Neural progenitor cell (in vitro differentiated cells): ENCODE results near the gene KRT76. TPM values are rescaled to one million over a fixed set of nuclear protein-coding genes. Genes with fewer than 3 reads are reported as not detected.

Source experiments
- DNase-seq: peaks from one replicate; pipeline ENCODE4 v3.0.0-alpha.2; 2016; ENCODE audit warnings: low spot score
- H2AFZ ChIP-seq: fragments of 200-600 bp; sonication (generic); replicated peaks from 2 replicates; pipeline ENCODE4 v1.6.1; 2016; ENCODE audit warnings: antibody characterized with exemption
- H3F3A ChIP-seq: fragments of 200-600 bp; sonication (generic); 2 replicates; pipeline ENCODE4 v1.6.1; 2016; ENCODE audit warnings: antibody characterized with exemption, low read depth
- H3K27ac ChIP-seq: fragments of 200-600 bp; sonication (generic); 2 replicates; pipeline ENCODE4 v1.5.1; 2016; ENCODE audit warnings: mild to moderate bottlenecking
- H3K27me3 ChIP-seq: fragments of 200-600 bp; sonication (generic); 2 replicates; pipeline ENCODE4 v1.6.1; 2016; ENCODE audit warnings: mild to moderate bottlenecking, moderate library complexity
- H3K36me3 ChIP-seq: fragments of 200-600 bp; sonication (generic); 2 replicates; pipeline ENCODE4 v1.5.1; 2016
- H3K4me1 ChIP-seq: fragments of 200-600 bp; sonication (generic); 2 replicates; pipeline ENCODE4 v1.6.1; 2016; ENCODE audit warnings: mixed run types
- H3K4me2 ChIP-seq: fragments of 200-600 bp; sonication (generic); 2 replicates; pipeline ENCODE4 v1.6.1; 2016
- H3K4me3 ChIP-seq: fragments of 200-600 bp; sonication (generic); 2 replicates; pipeline ENCODE4 v1.5.1; 2016
- H3K79me2 ChIP-seq: fragments of 200-600 bp; sonication (generic); 2 replicates; pipeline ENCODE4 v1.6.1; 2016; ENCODE audit warnings: low read depth
- H3K9ac ChIP-seq: fragments of 200-600 bp; sonication (generic); 2 replicates; pipeline ENCODE4 v1.6.1; 2016
- H3K9me3 ChIP-seq: fragments of 200-600 bp; sonication (generic); 2 replicates; pipeline ENCODE4 v1.5.1; 2016; ENCODE audit warnings: low read depth
- H4K20me1 ChIP-seq: fragments of 200-600 bp; sonication (generic); 2 replicates; pipeline ENCODE4 v1.6.1; 2016; ENCODE audit warnings: low read depth
- H3K27ac Mint-ChIP-seq: 3 replicates; pipeline ENCODE4 v1.8.0; 2021; ENCODE audit warnings: mixed read lengths
- H3K27me3 Mint-ChIP-seq: 2 replicates; pipeline ENCODE4 v1.8.0; 2022; ENCODE audit warnings: low read depth, mild to moderate bottlenecking, inconsistent platforms, moderate library complexity, mixed read lengths; ENCODE audit not compliant: insufficient read depth
- H3K36me3 Mint-ChIP-seq: 3 replicates; pipeline ENCODE4 v1.8.0; 2021; ENCODE audit warnings: mixed read lengths
- H3K4me1 Mint-ChIP-seq: 3 replicates; pipeline ENCODE4 v1.8.0; 2021; ENCODE audit warnings: mixed read lengths
- H3K4me3 Mint-ChIP-seq: 3 replicates; pipeline ENCODE4 v1.8.0; 2021; ENCODE audit warnings: mild to moderate bottlenecking, moderate library complexity, mixed read lengths
- H3K9me3 Mint-ChIP-seq: 3 replicates; pipeline ENCODE4 v1.8.0; 2020; ENCODE audit warnings: mixed read lengths
- CTCF ChIP-seq: fragments of 200-600 bp; sonication (generic); IDR thresholded peaks from 2 replicates; pipeline ENCODE4 v1.5.1; 2017; ENCODE audit warnings: antibody characterized with exemption, mild to moderate bottlenecking
- EZH2 ChIP-seq: fragments of 200-600 bp; sonication (generic); IDR thresholded peaks from 2 replicates; pipeline ENCODE4 v1.6.1; 2017; ENCODE audit warnings: antibody characterized with exemption, mild to moderate bottlenecking, moderate library complexity
- EZH2phosphoT487 ChIP-seq: fragments of 200-600 bp; sonication (generic); IDR thresholded peaks from 2 replicates; pipeline ENCODE4 v1.6.1; 2017; ENCODE audit warnings: antibody characterized with exemption
- total RNA-seq: library from RNA; depleted of rRNA; stranded (reverse); fragments of >200 nt; gene quantifications from 2 replicates; pipeline ENCODE4 v1.2.3, GENCODE V29; 2015; ENCODE audit warnings: low replicate concordance

KRT76 gene
- total RNA-seq, 1 donor from 2014 or later, result not detected

- Histone ChIP-seq H3K9me3 (no peaks in the 10 kb centered on the region), H3K4me2 (no peak overlapping the region), H2AFZ (no peak overlapping the region), H3K4me1 (no peaks in the 10 kb centered on the region), H4K20me1 (no peaks in the 10 kb centered on the region), H3K79me2 (no peaks in the 10 kb centered on the region), H3K9ac (no peak overlapping the region), H3K27me3 (peaks cover 46% of the 10 kb centered on the region), H3K27ac (no peak overlapping the region), H3K4me3 (no peak overlapping the region), H3K36me3 (no peaks in the 10 kb centered on the region), H3F3A (no peaks in the 10 kb centered on the region)
- H3K36me3 Mint-ChIP-seq, result no peaks in the 10 kb centered on the region
- H3K9me3 Mint-ChIP-seq, result no peaks in the 10 kb centered on the region
- no peak for DNase-seq
- no peak for TF ChIP-seq CTCF
- TF ChIP-seq EZH2, result no peak
- no peak for TF ChIP-seq EZH2phosphoT487
- no peak overlapping the region for H3K4me3 Mint-ChIP-seq
- no peaks in the 10 kb centered on the region for H3K4me1 Mint-ChIP-seq
- peaks cover 11% of the 10 kb centered on the region for H3K27me3 Mint-ChIP-seq
- no peak overlapping the region for H3K27ac Mint-ChIP-seq
These were observed 21.6 kb downstream of the KRT76 start for GRCh38 chr12:52755533-52755932.

- no peak overlapping the region for H3K4me3 ChIP-seq
- no peaks in the 10 kb centered on the region for H4K20me1 ChIP-seq
- Mint-ChIP-seq H3K4me3 (no peak overlapping the region), H3K27me3 (peaks cover 11% of the 10 kb centered on the region), H3K4me1 (no peaks in the 10 kb centered on the region), H3K27ac (no peak overlapping the region), H3K9me3 (no peaks in the 10 kb centered on the region), H3K36me3 (no peaks in the 10 kb centered on the region)
- no peaks in the 10 kb centered on the region for H3K9me3 ChIP-seq
- no peak for DNase-seq
- H2AFZ ChIP-seq, result no peak overlapping the region
- H3K36me3 ChIP-seq, result no peaks in the 10 kb centered on the region
- no peaks in the 10 kb centered on the region for H3K79me2 ChIP-seq
- no peaks in the 10 kb centered on the region for H3K4me1 ChIP-seq
- no peak overlapping the region for H3K9ac ChIP-seq
- H3K27me3 ChIP-seq, result peaks cover 60% of the 10 kb centered on the region
- H3F3A ChIP-seq, result no peaks in the 10 kb centered on the region
- no peak overlapping the region for H3K27ac ChIP-seq
- TF ChIP-seq EZH2 (no peak), CTCF (no peak), EZH2phosphoT487 (no peak)
- no peak overlapping the region for H3K4me2 ChIP-seq
These were observed 23.0 kb downstream of the KRT76 start for GRCh38 chr12:52754135-52754534.

GRCh38 chr12:52753283-52753682 lies 23.9 kb downstream of the KRT76 start:
- H3K27me3 Mint-ChIP-seq, result peaks cover 11% of the 10 kb centered on the region

More at GRCh38 chr12:52753283-52753682, 23.9 kb downstream of the KRT76 start:
- Histone ChIP-seq H3K4me1 (no peaks in the 10 kb centered on the region), H3K27me3 (peaks cover 63% of the 10 kb centered on the region), H2AFZ (no peak overlapping the region), H3K4me2 (no peak overlapping the region), H3K9me3 (no peaks in the 10 kb centered on the region), H3F3A (no peaks in the 10 kb centered on the region), H4K20me1 (no peaks in the 10 kb centered on the region), H3K4me3 (no peak overlapping the region), H3K36me3 (no peaks in the 10 kb centered on the region), H3K27ac (no peak overlapping the region), H3K9ac (no peak overlapping the region), H3K79me2 (no peaks in the 10 kb centered on the region)
- Mint-ChIP-seq H3K9me3 (no peaks in the 10 kb centered on the region), H3K27ac (no peak overlapping the region), H3K4me3 (no peak overlapping the region), H3K4me1 (no peaks in the 10 kb centered on the region), H3K36me3 (no peaks in the 10 kb centered on the region)
- DNase-seq, result no peak
- TF ChIP-seq EZH2 (no peak), CTCF (no peak), EZH2phosphoT487 (no peak)
